GM06990 (cell line): ENCODE data around the gene DISC1.
"Not testable (repeated sequence)": the region's sequence is repeated elsewhere in the genome, so short reads cannot be mapped to it uniquely, and the experiment has no call there.

Experiments used
- DNase-seq: peaks from one replicate; pipeline ENCODE4 v3.0.0-alpha.2; 2011; ENCODE audit not compliant: insufficient read length; ENCODE audit errors: extremely low read depth
- H3K27me3 ChIP-seq: replicated peaks from 2 replicates; pipeline ENCODE4 v1.6.0; 2011; ENCODE audit warnings: low read length; ENCODE audit not compliant: control insufficient read depth, insufficient read depth
- H3K36me3 ChIP-seq: 2 replicates; pipeline ENCODE4 v1.5.1; 2011; ENCODE audit warnings: low read length; ENCODE audit not compliant: control insufficient read depth, insufficient read depth
- H3K4me3 ChIP-seq: replicated peaks from 2 replicates; pipeline ENCODE4 v1.5.1; 2011; ENCODE audit warnings: low read depth, mild to moderate bottlenecking, control low read depth, low read length
- TF ChIP-seq, protein P1 (sequence below): IDR thresholded peaks from 2 replicates; pipeline ENCODE4 v1.5.1; 2011; ENCODE audit warnings: low read length, control low read depth, mild to moderate bottlenecking, inconsistent platforms; ENCODE audit not compliant: insufficient read depth, poor library complexity, severe bottlenecking

Gene DISC1

DNA sequence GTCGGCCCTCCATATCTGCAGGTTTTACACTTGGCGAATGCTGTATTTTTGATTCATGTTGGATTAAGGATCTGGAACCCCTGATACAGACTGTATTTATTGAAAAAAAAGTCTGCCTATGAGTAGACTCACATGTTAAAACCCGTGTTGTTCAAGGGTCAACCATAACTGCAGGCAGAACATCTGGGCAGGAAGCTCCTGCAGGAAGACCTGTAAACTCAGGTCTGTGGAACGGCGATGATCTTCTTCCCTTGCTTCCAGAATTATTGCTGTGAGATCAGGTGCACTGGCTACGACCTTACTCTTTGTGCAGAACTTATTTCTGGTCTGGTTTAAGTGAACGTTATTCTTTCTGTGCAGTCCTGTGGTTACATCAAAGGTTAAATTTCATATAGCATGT is 96.6 kb downstream of the DISC1 start:
- no peaks in the 10 kb centered on the region for H3K27me3 ChIP-seq
- H3K4me3 ChIP-seq, result no peak overlapping the region
- H3K36me3 ChIP-seq, result no peaks in the 10 kb centered on the region
- DNase-seq, result no peak
- TF ChIP-seq, protein P1, sequence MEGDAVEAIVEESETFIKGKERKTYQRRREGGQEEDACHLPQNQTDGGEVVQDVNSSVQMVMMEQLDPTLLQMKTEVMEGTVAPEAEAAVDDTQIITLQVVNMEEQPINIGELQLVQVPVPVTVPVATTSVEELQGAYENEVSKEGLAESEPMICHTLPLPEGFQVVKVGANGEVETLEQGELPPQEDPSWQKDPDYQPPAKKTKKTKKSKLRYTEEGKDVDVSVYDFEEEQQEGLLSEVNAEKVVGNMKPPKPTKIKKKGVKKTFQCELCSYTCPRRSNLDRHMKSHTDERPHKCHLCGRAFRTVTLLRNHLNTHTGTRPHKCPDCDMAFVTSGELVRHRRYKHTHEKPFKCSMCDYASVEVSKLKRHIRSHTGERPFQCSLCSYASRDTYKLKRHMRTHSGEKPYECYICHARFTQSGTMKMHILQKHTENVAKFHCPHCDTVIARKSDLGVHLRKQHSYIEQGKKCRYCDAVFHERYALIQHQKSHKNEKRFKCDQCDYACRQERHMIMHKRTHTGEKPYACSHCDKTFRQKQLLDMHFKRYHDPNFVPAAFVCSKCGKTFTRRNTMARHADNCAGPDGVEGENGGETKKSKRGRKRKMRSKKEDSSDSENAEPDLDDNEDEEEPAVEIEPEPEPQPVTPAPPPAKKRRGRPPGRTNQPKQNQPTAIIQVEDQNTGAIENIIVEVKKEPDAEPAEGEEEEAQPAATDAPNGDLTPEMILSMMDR, result no peak

DNA sequence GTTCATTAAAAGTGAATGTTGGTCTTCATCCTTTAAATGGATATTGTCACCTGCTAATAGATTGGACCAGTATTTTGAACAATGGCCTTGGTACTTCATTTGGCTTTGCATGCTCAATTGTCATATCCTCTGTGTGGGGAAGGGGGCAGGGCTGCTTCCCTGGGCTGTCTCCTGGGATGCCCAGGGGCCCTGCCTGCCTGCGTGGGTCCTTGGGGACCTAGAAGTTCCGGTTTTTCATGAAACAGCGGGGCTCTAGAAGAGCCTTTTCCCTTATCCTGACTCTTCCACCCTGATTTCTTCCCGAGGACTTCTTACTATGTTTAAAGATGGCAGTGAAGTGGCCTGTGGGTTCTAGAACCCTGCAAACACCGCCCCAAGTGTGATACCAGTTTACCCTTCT is 97.5 kb downstream of the DISC1 start:
- no peaks in the 10 kb centered on the region for H3K27me3 ChIP-seq
- H3K4me3 ChIP-seq, result no peak overlapping the region
- DNase-seq, result no peak
- no peaks in the 10 kb centered on the region for H3K36me3 ChIP-seq
- TF ChIP-seq, protein P1, result no peak

- TF ChIP-seq, protein P1, result peak; percentile 66
- no peak for DNase-seq
Observed at GRCh38 chr1:231724876-231725647, 98.5 kb downstream of the DISC1 start.

DNA sequence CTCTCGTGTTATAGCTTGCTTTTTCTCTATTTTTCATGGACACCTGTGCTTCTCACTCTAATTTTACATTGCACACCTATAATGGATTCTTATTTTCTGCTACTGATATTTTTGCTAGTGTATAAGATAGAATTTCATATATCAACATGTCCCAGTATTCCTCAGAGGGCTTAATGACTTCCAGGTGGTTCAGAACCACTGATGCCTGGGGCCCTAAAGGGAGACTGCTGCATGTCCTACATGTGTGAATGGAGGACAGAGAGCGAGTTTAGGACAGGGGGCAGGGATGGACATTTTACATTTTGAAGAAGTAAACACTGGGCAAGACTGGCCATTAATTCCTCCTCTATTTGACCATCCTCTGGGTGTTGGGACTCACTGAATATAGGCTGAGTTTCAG is 100.6 kb downstream of the DISC1 start:
- Histone ChIP-seq H3K36me3 (no peaks in the 10 kb centered on the region), H3K4me3 (no peak overlapping the region), H3K27me3 (no peaks in the 10 kb centered on the region)
- DNase-seq, result no peak
- TF ChIP-seq, protein P1, result no peak

More at GRCh38 chr1:231724876-231725647, 98.5 kb downstream of the DISC1 start:
- Histone ChIP-seq H3K27me3 (no peaks in the 10 kb centered on the region), H3K36me3 (no peaks in the 10 kb centered on the region), H3K4me3 (no peak overlapping the region)

- not testable (repeated sequence) for DNase-seq, H3K27me3 ChIP-seq, H3K36me3 ChIP-seq, H3K4me3 ChIP-seq
Observed at GRCh38 chr1:231728987-231729386, 102.4 kb downstream of the DISC1 start.

- no peaks in the 10 kb centered on the region for H3K27me3 ChIP-seq
- no peak overlapping the region for H3K4me3 ChIP-seq
- no peak for DNase-seq
- no peaks in the 10 kb centered on the region for H3K36me3 ChIP-seq
- TF ChIP-seq, protein P1, result no peak
Observed at GRCh38 chr1:231729544-231729943, 103.0 kb downstream of the DISC1 start.
